Loucy (cell line): ENCODE results near the gene TEAD3.
A peak's percentile ranks its signal among the peaks of the same experiment; 100 is the strongest.

Source experiments
- H2AFZ ChIP-seq: fragments of 200-600 bp; sonication (generic); 2 replicates; pipeline ENCODE4 v1.6.0; 2016; ENCODE audit warnings: antibody characterized with exemption, mild to moderate bottlenecking, low read length, moderate library complexity
- H3F3A ChIP-seq: fragments of 200-600 bp; 2 replicates; pipeline ENCODE4 v1.6.0; 2016; ENCODE audit warnings: antibody characterized with exemption, low read depth, mild to moderate bottlenecking
- H3K27me3 ChIP-seq: fragments of 200-600 bp; sonication (generic); 2 replicates; pipeline ENCODE4 v1.6.1; 2014; ENCODE audit warnings: low read length, mild to moderate bottlenecking; ENCODE audit not compliant: insufficient read depth, poor library complexity, severe bottlenecking
- H3K36me3 ChIP-seq: fragments of 200-600 bp; sonication (generic); 2 replicates; pipeline ENCODE4 v1.6.1; 2016; ENCODE audit warnings: low read length; ENCODE audit not compliant: insufficient read depth
- H3K4me1 ChIP-seq: fragments of 200-600 bp; sonication (generic); 2 replicates; pipeline ENCODE4 v1.5.1; 2014; ENCODE audit warnings: low read length, mild to moderate bottlenecking; ENCODE audit not compliant: insufficient read depth, poor library complexity, severe bottlenecking
- H3K4me2 ChIP-seq: fragments of 200-600 bp; sonication (generic); 2 replicates; pipeline ENCODE4 v1.6.0; 2014; ENCODE audit warnings: antibody characterized with exemption, low read length, low read depth, mild to moderate bottlenecking; ENCODE audit not compliant: poor library complexity, severe bottlenecking
- H3K4me3 ChIP-seq: fragments of 200-600 bp; sonication (generic); 2 replicates; pipeline ENCODE4 v1.5.1; 2014; ENCODE audit warnings: low read length, mild to moderate bottlenecking, mixed read lengths; ENCODE audit not compliant: poor library complexity, severe bottlenecking
- H3K79me2 ChIP-seq: fragments of 200-600 bp; sonication (generic); 2 replicates; pipeline ENCODE4 v1.6.1; 2014; ENCODE audit warnings: low read length; ENCODE audit not compliant: insufficient read depth
- H3K9ac ChIP-seq: fragments of 200-600 bp; sonication (generic); 2 replicates; pipeline ENCODE4 v1.6.0; 2014; ENCODE audit warnings: mild to moderate bottlenecking, low read depth, low read length, moderate library complexity; ENCODE audit not compliant: poor library complexity, severe bottlenecking
- H3K9me2 ChIP-seq: fragments of 200-600 bp; sonication (generic); replicated peaks from 2 replicates; pipeline ENCODE4 v1.6.1; 2016; ENCODE audit warnings: low read depth, low read length, mixed read lengths
- H3K9me3 ChIP-seq: fragments of 200-600 bp; sonication (generic); 2 replicates; pipeline ENCODE4 v1.6.1; 2014; ENCODE audit warnings: mild to moderate bottlenecking, antibody characterized with exemption, low read length, low read depth; ENCODE audit not compliant: insufficient read depth
- H4K20me1 ChIP-seq: fragments of 200-600 bp; sonication (generic); 2 replicates; pipeline ENCODE4 v1.6.0; 2014; ENCODE audit warnings: antibody characterized with exemption, low read length, mild to moderate bottlenecking; ENCODE audit not compliant: insufficient read depth, poor library complexity, severe bottlenecking
- EZH2phosphoT487 ChIP-seq: fragments of 200-600 bp; IDR thresholded peaks from 2 replicates; pipeline ENCODE4 v1.6.1; 2018; ENCODE audit warnings: antibody characterized with exemption, mild to moderate bottlenecking, moderate library complexity, borderline replicate concordance
- TF ChIP-seq, protein P1 (sequence below): fragments of 200-600 bp; sonication (generic); conservative IDR thresholded peaks from 2 replicates; pipeline ENCODE4 v1.5.1; 2014; ENCODE audit warnings: mild to moderate bottlenecking, antibody characterized with exemption, low read length

The TEAD3 gene

DNA sequence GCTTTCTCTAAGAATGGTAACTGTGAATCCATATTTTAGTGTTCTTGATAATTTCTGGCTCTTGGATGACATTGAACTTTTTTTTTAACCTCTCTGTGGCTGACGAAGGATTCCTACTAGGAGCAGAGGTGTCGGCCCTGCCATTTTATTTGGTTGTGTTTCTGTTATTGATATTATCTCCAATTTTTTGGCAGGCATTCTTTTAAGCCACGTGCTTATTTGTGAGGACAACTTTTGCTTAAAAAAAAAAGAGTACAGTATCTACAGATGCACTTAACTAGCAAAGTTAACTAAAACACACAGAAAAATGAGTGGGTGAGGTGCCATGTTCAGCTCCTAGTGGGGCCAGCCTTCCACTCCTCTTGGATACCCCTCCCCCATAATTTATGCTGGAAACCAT is 43.6 kb downstream of the TEAD3 start:
- H3K4me1 ChIP-seq = peaks cover 28% of the 10 kb centered on the region
- no peaks in the 10 kb centered on the region for H3K27me3 ChIP-seq
- H3K4me2 ChIP-seq = peak overlapping the region; percentile 99
- H2AFZ ChIP-seq = no peak overlapping the region
- H3K9ac ChIP-seq = peak overlapping the region; percentile 80
- no peaks in the 10 kb centered on the region for H3K9me2 ChIP-seq
- H3K79me2 ChIP-seq = peaks cover 33% of the 10 kb centered on the region
- no peaks in the 10 kb centered on the region for H3K36me3 ChIP-seq
- peaks cover 14% of the 10 kb centered on the region for H4K20me1 ChIP-seq
- H3K9me3 ChIP-seq = no peaks in the 10 kb centered on the region
- peak overlapping the region; percentile 85 for H3K4me3 ChIP-seq
- no peak for TF ChIP-seq EZH2phosphoT487
- TF ChIP-seq, protein P1, sequence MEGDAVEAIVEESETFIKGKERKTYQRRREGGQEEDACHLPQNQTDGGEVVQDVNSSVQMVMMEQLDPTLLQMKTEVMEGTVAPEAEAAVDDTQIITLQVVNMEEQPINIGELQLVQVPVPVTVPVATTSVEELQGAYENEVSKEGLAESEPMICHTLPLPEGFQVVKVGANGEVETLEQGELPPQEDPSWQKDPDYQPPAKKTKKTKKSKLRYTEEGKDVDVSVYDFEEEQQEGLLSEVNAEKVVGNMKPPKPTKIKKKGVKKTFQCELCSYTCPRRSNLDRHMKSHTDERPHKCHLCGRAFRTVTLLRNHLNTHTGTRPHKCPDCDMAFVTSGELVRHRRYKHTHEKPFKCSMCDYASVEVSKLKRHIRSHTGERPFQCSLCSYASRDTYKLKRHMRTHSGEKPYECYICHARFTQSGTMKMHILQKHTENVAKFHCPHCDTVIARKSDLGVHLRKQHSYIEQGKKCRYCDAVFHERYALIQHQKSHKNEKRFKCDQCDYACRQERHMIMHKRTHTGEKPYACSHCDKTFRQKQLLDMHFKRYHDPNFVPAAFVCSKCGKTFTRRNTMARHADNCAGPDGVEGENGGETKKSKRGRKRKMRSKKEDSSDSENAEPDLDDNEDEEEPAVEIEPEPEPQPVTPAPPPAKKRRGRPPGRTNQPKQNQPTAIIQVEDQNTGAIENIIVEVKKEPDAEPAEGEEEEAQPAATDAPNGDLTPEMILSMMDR = no peak
- no peaks in the 10 kb centered on the region for H3F3A ChIP-seq

- peak within 1 kb of the TSS; percentile 99 for H3K4me2 ChIP-seq
Observed at GRCh38 chr6:35452183-35453090, 44.4 kb downstream of the TEAD3 start, which contains the start of gene FANCE. TSS of gene FANCE (plus strand) at chr6:35452338. CDS start at chr6:35452546, 208 bp downstream.

GRCh38 chr6:35451354-35452182 is 45.3 kb downstream of the TEAD3 start:
- H3K79me2 ChIP-seq = peaks cover 27% of the 10 kb centered on the region
- peaks cover 28% of the 10 kb centered on the region for H3K4me1 ChIP-seq
- no peaks in the 10 kb centered on the region for H3K9me3 ChIP-seq
- H3K9me2 ChIP-seq = no peaks in the 10 kb centered on the region
- no peak for TF ChIP-seq EZH2phosphoT487
- TF ChIP-seq, protein P1 = no peak
- H3K9ac ChIP-seq = peak overlapping the region; percentile 3
- peak overlapping the region; percentile 99 for H3K4me2 ChIP-seq
- no peaks in the 10 kb centered on the region for H3K36me3 ChIP-seq
- H4K20me1 ChIP-seq = peaks cover 14% of the 10 kb centered on the region
- H3K27me3 ChIP-seq = no peaks in the 10 kb centered on the region
- H3F3A ChIP-seq = no peaks in the 10 kb centered on the region
- peak overlapping the region; percentile 77 for H2AFZ ChIP-seq
- peak overlapping the region; percentile 85 for H3K4me3 ChIP-seq

More at GRCh38 chr6:35452183-35453090, 44.4 kb downstream of the TEAD3 start, which contains the start of gene FANCE:
- Histone ChIP-seq H3K4me1 (peaks cover 28% of the 10 kb centered on the region), H3K79me2 (peaks cover 29% of the 10 kb centered on the region), H3K9me3 (no peaks in the 10 kb centered on the region), H3K36me3 (no peaks in the 10 kb centered on the region), H3K9me2 (no peaks in the 10 kb centered on the region), H3F3A (no peaks in the 10 kb centered on the region), H3K9ac (peak within 1 kb of the TSS; percentile 80), H3K27me3 (no peaks in the 10 kb centered on the region), H4K20me1 (peaks cover 14% of the 10 kb centered on the region), H2AFZ (peak within 1 kb of the TSS; percentile 84), H3K4me3 (peak within 1 kb of the TSS; percentile 85)
- TF ChIP-seq EZH2phosphoT487 = no peak
- TF ChIP-seq, protein P1 = no peak
